ENCODE data around the gene MYO7B. TPM values are rescaled to one million over a fixed set of nuclear protein-coding genes. Genes with fewer than 3 reads are reported as not detected.

Gene MYO7B
- total and polyA plus RNA-seq, 9 donors = 0.05 to 0.95 (median 0.25) TPM; not detected in 3

DNA sequence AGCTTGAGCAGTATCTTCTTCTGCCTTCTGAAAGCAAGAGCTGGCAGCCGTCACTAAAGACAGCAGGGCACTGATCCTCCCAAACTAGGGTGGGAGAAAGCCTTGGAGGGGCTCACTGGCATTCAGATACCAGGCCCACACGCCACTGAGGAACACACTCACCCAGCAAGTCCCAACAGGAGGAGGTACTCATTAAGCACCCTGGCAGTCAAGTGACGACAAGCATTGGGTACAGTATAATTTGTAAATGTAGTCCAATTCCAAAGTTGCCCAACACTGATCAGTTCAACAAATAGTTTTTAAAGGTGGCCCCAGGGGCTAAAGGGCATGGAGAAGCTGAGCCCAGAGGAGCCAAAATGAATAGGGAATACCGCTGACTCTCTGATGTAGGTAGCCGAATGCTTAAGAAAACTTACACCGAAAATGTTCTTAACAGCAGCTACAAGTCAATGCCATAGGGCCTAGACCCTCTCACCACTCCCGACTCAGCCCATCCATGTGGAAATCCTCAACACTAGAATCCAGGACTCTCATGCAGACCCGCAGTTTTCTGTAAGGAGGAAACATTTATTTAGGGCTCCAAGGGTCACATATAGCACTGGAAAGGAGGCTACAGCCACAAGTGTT is 129.9 kb downstream of the MYO7B start:
- Histone ChIP-seq H3K4me3 (no peak overlapping the region), H3K4me1 (ENCODE audit: insufficient read depth) (peaks cover 5% of the 10 kb centered on the region), H3K9me3 (no peaks in the 10 kb centered on the region), H3K27me3 (no peaks in the 10 kb centered on the region), H3K36me3 (no peaks in the 10 kb centered on the region), H3K27ac (no peak overlapping the region)
- DNase-seq = no peak
- TF ChIP-seq POLR2A (IDR thresholded peaks at IDR 0.05) (no peak), EP300 (IDR thresholded peaks at IDR 0.05) (no peak)
- TF ChIP-seq, protein P1, sequence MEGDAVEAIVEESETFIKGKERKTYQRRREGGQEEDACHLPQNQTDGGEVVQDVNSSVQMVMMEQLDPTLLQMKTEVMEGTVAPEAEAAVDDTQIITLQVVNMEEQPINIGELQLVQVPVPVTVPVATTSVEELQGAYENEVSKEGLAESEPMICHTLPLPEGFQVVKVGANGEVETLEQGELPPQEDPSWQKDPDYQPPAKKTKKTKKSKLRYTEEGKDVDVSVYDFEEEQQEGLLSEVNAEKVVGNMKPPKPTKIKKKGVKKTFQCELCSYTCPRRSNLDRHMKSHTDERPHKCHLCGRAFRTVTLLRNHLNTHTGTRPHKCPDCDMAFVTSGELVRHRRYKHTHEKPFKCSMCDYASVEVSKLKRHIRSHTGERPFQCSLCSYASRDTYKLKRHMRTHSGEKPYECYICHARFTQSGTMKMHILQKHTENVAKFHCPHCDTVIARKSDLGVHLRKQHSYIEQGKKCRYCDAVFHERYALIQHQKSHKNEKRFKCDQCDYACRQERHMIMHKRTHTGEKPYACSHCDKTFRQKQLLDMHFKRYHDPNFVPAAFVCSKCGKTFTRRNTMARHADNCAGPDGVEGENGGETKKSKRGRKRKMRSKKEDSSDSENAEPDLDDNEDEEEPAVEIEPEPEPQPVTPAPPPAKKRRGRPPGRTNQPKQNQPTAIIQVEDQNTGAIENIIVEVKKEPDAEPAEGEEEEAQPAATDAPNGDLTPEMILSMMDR (IDR thresholded peaks at IDR 0.05) = no peak
- WGBS, 3 donors = 93 to 95% (median 94%) methylated on average over 8 of the region's 8 CpGs
- intact Hi-C loops (cut with DNase I) = no loop called here

DNA sequence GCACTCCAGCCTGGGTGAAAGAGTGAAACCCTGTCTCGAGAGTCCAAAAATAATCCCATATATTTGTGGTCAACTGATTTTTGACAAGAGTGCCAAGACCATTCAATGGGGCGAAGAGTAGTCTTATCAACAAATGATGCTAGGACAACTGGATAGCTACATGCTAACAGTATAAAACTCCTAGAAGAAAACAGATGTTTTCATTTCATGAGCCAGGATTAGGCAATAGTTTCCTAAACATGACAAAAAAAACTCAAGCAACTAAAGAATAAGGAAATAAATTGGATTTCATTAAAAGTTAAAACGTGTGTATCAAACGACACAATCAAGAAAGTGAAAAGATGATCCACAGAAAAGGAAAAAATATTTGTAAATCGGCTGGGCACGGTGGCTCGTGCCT is 133.6 kb downstream of the MYO7B start:
- Histone ChIP-seq H3K4me3 (no peak overlapping the region), H3K9me3 (no peaks in the 10 kb centered on the region), H3K36me3 (no peaks in the 10 kb centered on the region), H3K27me3 (no peaks in the 10 kb centered on the region), H3K4me1 (ENCODE audit: insufficient read depth) (no peaks in the 10 kb centered on the region), H3K27ac (no peak overlapping the region)
- no peak for DNase-seq
- TF ChIP-seq, protein P1 (IDR thresholded peaks at IDR 0.05) = no peak
- TF ChIP-seq POLR2A (IDR thresholded peaks at IDR 0.05) (no peak), EP300 (IDR thresholded peaks at IDR 0.05) (no peak)
- intact Hi-C loops (cut with DNase I) = no loop called here
- WGBS, 3 donors = 52 to 58% (median 56%) methylated on average over 7 of the region's 7 CpGs

DNA sequence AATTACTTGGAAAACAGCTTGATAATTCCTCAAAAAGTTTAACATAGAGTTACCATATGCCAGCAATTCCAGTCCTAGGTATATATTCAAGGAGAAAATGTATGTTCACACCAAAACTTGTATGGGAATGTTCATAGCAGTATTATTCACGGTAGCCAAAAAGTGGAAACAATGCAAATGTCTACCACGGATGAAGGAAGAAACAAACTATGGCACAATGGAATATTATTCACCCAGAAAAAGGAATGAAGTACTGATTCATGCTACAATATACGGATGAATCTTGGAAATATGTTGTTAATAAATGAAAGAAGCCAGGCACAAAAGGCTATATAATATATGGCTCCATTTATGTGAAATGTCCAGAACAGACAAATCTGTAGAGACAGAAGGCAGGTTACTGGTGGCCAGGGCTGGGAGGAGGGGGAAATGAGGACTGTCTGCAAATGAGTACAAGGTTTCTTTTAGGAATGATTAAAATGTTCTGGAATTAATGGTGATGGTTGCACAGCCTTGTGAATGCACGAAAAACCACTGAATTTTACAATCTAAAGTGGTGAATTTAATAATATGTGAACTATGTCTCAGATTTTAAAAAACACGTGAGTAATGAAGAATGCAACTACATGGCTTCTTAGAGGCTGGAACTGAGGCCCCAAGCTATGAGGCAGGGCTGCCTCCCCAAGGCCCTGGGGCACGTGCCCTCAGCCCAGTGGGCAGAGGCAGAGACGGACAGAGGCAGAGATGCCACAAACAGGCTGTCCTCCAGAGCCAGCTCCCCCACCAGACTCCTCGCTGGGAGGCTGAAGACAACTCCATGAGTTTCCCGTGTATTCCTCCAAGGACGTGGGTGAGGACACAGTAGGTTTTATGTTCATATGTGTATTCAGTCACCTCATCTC is 134.8 kb downstream of the MYO7B start:
- WGBS, 3 donors = 75 to 82% (median 77%) methylated on average over 10 of the region's 10 CpGs
- Histone ChIP-seq H3K4me3 (no peak overlapping the region), H3K27ac (no peak overlapping the region), H3K36me3 (no peaks in the 10 kb centered on the region), H3K4me1 (ENCODE audit: insufficient read depth) (no peaks in the 10 kb centered on the region), H3K9me3 (no peaks in the 10 kb centered on the region), H3K27me3 (no peaks in the 10 kb centered on the region)
- TF ChIP-seq EP300 (IDR thresholded peaks at IDR 0.05) (no peak), POLR2A (IDR thresholded peaks at IDR 0.05) (no peak)
- TF ChIP-seq, protein P1 (IDR thresholded peaks at IDR 0.05) = no peak
- intact Hi-C loops (cut with DNase I) = no loop called here
- DNase-seq = no peak

DNA sequence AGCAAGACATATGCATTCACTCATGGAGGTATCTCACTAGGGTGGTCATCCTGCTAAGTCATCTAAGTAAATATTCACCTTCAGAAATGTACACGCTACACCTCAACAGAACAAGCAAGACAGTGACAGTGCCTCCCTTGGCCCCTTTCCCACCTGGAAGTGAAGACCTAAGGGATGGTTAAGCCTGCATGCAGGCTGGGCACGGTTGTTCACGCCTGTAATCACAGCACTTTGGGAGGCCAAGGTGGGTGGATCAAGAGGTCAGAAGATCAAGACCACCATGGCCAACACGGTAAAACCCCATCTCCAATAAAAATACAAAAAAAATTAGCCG is 135.4 kb downstream of the MYO7B start:
- Histone ChIP-seq H3K27ac (no peak overlapping the region), H3K36me3 (no peaks in the 10 kb centered on the region), H3K4me1 (ENCODE audit: insufficient read depth) (peaks cover under 1% of the 10 kb centered on the region), H3K4me3 (no peak overlapping the region), H3K9me3 (no peaks in the 10 kb centered on the region), H3K27me3 (no peaks in the 10 kb centered on the region)
- TF ChIP-seq EP300 (IDR thresholded peaks at IDR 0.05) (no peak), POLR2A (IDR thresholded peaks at IDR 0.05) (no peak)
- TF ChIP-seq, protein P1 (IDR thresholded peaks at IDR 0.05) = no peak
- DNase-seq = no peak
- intact Hi-C loops (cut with DNase I) = no loop called here
- 80 to 95% (median 86%) methylated on average over 5 of the region's 5 CpGs for WGBS, 3 donors
